Esophagus squamous epithelium (tissue), 4 donors: ENCODE results near the gene MEGF6.

Experiments
- POLR2A ChIP-seq, 4 donors: fragments of 450-650 bp; IDR thresholded peaks; one replicate each; pipeline ENCODE4 v1.6.1; 2017; ENCODE audit warnings: antibody characterized with exemption in 4 of 4, mild to moderate bottlenecking in 4 of 4, moderate library complexity in 3 of 4
- TF ChIP-seq, protein P1 (sequence below), 6 experiments: fragments of 450-650 bp in 4 of 6; fragments of 200-600 bp in 2 of 6; sonication (generic) in 2 of 6; IDR thresholded peaks; one replicate each; pipeline ENCODE4 v1.5.1; 2016 to 2019; ENCODE audit warnings: antibody characterized with exemption in 6 of 6, mild to moderate bottlenecking in 4 of 6, moderate library complexity in 4 of 6

- TF ChIP-seq, protein P1, sequence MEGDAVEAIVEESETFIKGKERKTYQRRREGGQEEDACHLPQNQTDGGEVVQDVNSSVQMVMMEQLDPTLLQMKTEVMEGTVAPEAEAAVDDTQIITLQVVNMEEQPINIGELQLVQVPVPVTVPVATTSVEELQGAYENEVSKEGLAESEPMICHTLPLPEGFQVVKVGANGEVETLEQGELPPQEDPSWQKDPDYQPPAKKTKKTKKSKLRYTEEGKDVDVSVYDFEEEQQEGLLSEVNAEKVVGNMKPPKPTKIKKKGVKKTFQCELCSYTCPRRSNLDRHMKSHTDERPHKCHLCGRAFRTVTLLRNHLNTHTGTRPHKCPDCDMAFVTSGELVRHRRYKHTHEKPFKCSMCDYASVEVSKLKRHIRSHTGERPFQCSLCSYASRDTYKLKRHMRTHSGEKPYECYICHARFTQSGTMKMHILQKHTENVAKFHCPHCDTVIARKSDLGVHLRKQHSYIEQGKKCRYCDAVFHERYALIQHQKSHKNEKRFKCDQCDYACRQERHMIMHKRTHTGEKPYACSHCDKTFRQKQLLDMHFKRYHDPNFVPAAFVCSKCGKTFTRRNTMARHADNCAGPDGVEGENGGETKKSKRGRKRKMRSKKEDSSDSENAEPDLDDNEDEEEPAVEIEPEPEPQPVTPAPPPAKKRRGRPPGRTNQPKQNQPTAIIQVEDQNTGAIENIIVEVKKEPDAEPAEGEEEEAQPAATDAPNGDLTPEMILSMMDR (IDR thresholded peaks at IDR 0.05): peak; percentile 89 to 98 (median 93)
- TF ChIP-seq POLR2A (IDR thresholded peaks at IDR 0.05): no peak
Measured at GRCh38 chr1:3453203-3453761, 158.0 kb downstream of the MEGF6 start.
